ENCODE data around the gene TPI1.

DNA sequence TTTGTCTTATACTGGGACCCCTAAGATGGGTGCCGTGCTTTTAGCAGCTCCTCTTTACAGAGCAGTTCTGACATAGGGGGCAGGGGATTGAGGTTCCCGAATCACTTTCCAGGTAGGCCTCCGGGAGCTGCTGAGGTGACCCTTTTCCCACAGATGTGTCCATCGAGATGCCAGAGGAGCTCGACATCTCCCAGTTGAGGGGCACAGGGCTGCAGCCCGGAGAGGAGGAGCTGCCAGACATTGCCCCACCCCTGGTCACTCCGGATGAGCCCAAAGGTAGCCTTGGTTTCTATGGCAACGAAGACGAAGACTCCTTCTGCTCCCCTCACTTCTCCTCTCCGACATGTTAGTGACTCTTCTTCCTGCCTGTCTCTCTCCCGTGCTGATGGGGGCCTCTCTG, 4.3 kb upstream of the TPI1 start:
- TF ChIP-seq, protein P1, sequence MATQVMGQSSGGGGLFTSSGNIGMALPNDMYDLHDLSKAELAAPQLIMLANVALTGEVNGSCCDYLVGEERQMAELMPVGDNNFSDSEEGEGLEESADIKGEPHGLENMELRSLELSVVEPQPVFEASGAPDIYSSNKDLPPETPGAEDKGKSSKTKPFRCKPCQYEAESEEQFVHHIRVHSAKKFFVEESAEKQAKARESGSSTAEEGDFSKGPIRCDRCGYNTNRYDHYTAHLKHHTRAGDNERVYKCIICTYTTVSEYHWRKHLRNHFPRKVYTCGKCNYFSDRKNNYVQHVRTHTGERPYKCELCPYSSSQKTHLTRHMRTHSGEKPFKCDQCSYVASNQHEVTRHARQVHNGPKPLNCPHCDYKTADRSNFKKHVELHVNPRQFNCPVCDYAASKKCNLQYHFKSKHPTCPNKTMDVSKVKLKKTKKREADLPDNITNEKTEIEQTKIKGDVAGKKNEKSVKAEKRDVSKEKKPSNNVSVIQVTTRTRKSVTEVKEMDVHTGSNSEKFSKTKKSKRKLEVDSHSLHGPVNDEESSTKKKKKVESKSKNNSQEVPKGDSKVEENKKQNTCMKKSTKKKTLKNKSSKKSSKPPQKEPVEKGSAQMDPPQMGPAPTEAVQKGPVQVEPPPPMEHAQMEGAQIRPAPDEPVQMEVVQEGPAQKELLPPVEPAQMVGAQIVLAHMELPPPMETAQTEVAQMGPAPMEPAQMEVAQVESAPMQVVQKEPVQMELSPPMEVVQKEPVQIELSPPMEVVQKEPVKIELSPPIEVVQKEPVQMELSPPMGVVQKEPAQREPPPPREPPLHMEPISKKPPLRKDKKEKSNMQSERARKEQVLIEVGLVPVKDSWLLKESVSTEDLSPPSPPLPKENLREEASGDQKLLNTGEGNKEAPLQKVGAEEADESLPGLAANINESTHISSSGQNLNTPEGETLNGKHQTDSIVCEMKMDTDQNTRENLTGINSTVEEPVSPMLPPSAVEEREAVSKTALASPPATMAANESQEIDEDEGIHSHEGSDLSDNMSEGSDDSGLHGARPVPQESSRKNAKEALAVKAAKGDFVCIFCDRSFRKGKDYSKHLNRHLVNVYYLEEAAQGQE (IDR thresholded peaks at IDR 0.05; ENCODE audit: insufficient read depth in 1 of 2, low read depth in 2 of 2, low read length in 2 of 2): no peak
- TF ChIP-seq TAF1 (IDR thresholded peaks at IDR 0.05; ENCODE audit: borderline replicate concordance, insufficient read depth, low read length): no peak
- no peak for TF ChIP-seq POLR2AphosphoS5 (IDR thresholded peaks at IDR 0.05; ENCODE audit: low read depth, low read length)
- no peak for TF ChIP-seq FOXP2 (optimal IDR thresholded peaks at IDR 0.05; ENCODE audit: borderline replicate concordance, extremely low read depth, extremely low read length, insufficient read depth)

Measured in PFSK-1 (cell line).